T-helper 2 cell (primary cell): Measurements from ENCODE around the gene RASGRP2.
A peak's percentile ranks its signal among the peaks of the same experiment; 100 is the strongest.

Experiments used
- DNase-seq, 5 experiments: peaks; one replicate each; pipeline versions ENCODE4 v3.0.0 to v3.0.0-alpha.2; 2012 to 2022
- total RNA-seq, 2 donors: gene quantifications; one replicate each; lab custom pipeline; 2026; lab: John Stamatoyannopoulos, UW

Gene RASGRP2
- 537 to 584 reads per million in 2 donors for total RNA-seq

GRCh38 chr11:64743591-64744543, at the start of gene RASGRP2:
TSS of gene RASGRP2 (minus strand) at chr11:64744142. CDS start at chr11:64742866, 1,276 bp downstream.
- peak; percentile 64 to 85 (median 80) for DNase-seq

GRCh38 chr11:64792482-64792881, 48.5 kb upstream of the RASGRP2 start:
- DNase-seq: no peak

GRCh38 chr11:64791781-64792291, 47.9 kb upstream of the RASGRP2 start:
- no peak for DNase-seq

- no peak for DNase-seq
Observed at GRCh38 chr11:64790205-64791095, 46.5 kb upstream of the RASGRP2 start.

GRCh38 chr11:64789331-64790204, 45.6 kb upstream of the RASGRP2 start:
- DNase-seq: no peak

GRCh38 chr11:64788321-64789215, 44.6 kb upstream of the RASGRP2 start:
- DNase-seq: no peak

- peak in 3 of 5 experiments; percentile 41 to 55 (median 46) for DNase-seq
Observed at GRCh38 chr11:64787526-64788320, 43.8 kb upstream of the RASGRP2 start.

- DNase-seq: no peak
Observed at GRCh38 chr11:64786308-64786707, 42.4 kb upstream of the RASGRP2 start.

- no peak for DNase-seq
Observed at GRCh38 chr11:64784813-64785581, 41.1 kb upstream of the RASGRP2 start.

- DNase-seq: peak; percentile 96 to 100 (median 99)
Observed at GRCh38 chr11:64778473-64779298, 34.7 kb upstream of the RASGRP2 start, which contains the start of gene SF1. TSS of gene SF1 (minus strand) at chr11:64778542. CDS start at chr11:64778392, 150 bp downstream.

- DNase-seq: no peak
Observed at GRCh38 chr11:64778223-64778472, 34.2 kb upstream of the RASGRP2 start.

GRCh38 chr11:64777449-64778222, 33.7 kb upstream of the RASGRP2 start:
- DNase-seq: peak; percentile 63 to 92 (median 72)

- no peak for DNase-seq
Observed at GRCh38 chr11:64776875-64777274, 32.9 kb upstream of the RASGRP2 start.

- DNase-seq: no peak
Observed at GRCh38 chr11:64776425-64776824, 32.5 kb upstream of the RASGRP2 start.

GRCh38 chr11:64774144-64774543, 30.2 kb upstream of the RASGRP2 start:
- no peak for DNase-seq

- no peak for DNase-seq
Observed at GRCh38 chr11:64772303-64773018, 28.5 kb upstream of the RASGRP2 start.

- no peak for DNase-seq
Observed at GRCh38 chr11:64771861-64772260, 27.9 kb upstream of the RASGRP2 start.
